Erythroblast (primary cell): ENCODE results near the gene TFG.

Experiments
- GATA1 ChIP-seq: IDR thresholded peaks from 2 replicates; pipeline ENCODE4 v1.6.1; 2011; ENCODE audit warnings: low read depth, mild to moderate bottlenecking, control low read depth, low read length, moderate library complexity
- POLR2A ChIP-seq: IDR thresholded peaks from 2 replicates; pipeline ENCODE4 v1.6.1; 2011; ENCODE audit warnings: mild to moderate bottlenecking, low read length

DNA sequence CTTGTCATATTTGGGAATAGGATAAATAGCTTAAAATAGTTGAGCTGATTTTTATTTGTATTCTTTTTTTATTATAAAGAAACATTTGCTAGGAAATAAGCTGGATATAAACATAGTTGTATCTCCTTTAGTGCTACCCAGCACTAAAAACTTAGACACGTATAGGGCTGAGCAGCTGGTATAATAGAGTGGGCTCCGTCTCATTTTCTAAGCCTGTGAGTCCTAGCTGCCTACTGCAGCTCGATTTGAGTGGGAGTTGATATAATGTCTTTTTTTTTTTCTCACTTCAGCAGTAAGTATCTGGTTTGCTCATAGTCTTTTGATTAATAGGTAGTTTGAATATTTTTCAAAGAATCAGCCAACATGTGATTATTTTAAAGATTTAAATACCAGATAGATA, 34.2 kb downstream of the TFG start:
- TF ChIP-seq POLR2A: no peak
- no peak for TF ChIP-seq GATA1
